SK-N-SH (cell line): ENCODE measurements around the gene AXL. TPM values are rescaled to one million over a fixed set of nuclear protein-coding genes. Genes with fewer than 3 reads are reported as not detected.

Source experiments
- CTCF ChIA-PET: fragments of 300-600, 350-600 bp; formaldehyde crosslinking; extraction: SDS; loops from one replicate; lab custom pipeline; 2021; lab: Yijun Ruan, JAX
- POLR2A ChIA-PET: fragments of 350-600 bp; sonication (Branson Sonifier 250); formaldehyde crosslinking; extraction: SDS; loops from one replicate; lab custom pipeline; 2020; ENCODE audit warnings: antibody characterized with exemption, inconsistent platforms; lab: Yijun Ruan, JAX
- DNase-seq: peaks from one replicate; pipeline ENCODE4 v3.0.0; 2012
- H2AFZ ChIP-seq: fragments of 200-600 bp; sonication (generic); 2 replicates; pipeline ENCODE4 v1.8.1; 2016; ENCODE audit warnings: antibody characterized with exemption, mild to moderate bottlenecking, low read depth
- H3F3A ChIP-seq: fragments of 200-600 bp; sonication (generic); replicated peaks from 2 replicates; pipeline ENCODE3; 2016; ENCODE audit warnings: antibody characterized with exemption, mild to moderate bottlenecking; ENCODE audit not compliant: insufficient read depth
- H3K27ac ChIP-seq, 2 experiments: fragments of 200-500 bp in 1 of 2; fragments of 200-600 bp in 1 of 2; sonication (Bioruptor generic) in 1 of 2; sonication (generic), shearing (Covaris generic) in 1 of 2; 2 replicates each; pipeline versions ENCODE4 v1.5.1 to v1.6.1; 2014 to 2016; ENCODE audit warnings: low read depth in 2 of 2, inconsistent platforms in 1 of 2, low read length in 1 of 2, mild to moderate bottlenecking in 1 of 2, mixed read lengths in 1 of 2
- H3K27me3 ChIP-seq: fragments of 200-600 bp; sonication (generic), shearing (Covaris generic); 2 replicates; pipeline ENCODE4 v1.6.1; 2016; ENCODE audit warnings: mixed run types; ENCODE audit not compliant: insufficient read depth
- H3K36me3 ChIP-seq, 2 experiments: fragments of 200-500 bp in 1 of 2; fragments of 200-600 bp in 1 of 2; sonication (Bioruptor generic) in 1 of 2; sonication (generic) in 1 of 2; replicated peaks in 1 of 2; 2 replicates each; pipeline versions ENCODE3 to v1.5.1; 2014 to 2016; ENCODE audit warnings: low read length in 1 of 2, mild to moderate bottlenecking in 1 of 2; ENCODE audit not compliant: insufficient read depth in 2 of 2, control insufficient read depth in 1 of 2
- H3K4me1 ChIP-seq, 2 experiments: fragments of 200-500 bp in 1 of 2; fragments of 200-600 bp in 1 of 2; sonication (Bioruptor generic) in 1 of 2; sonication (generic), shearing (Covaris generic) in 1 of 2; 2 replicates each; pipeline versions ENCODE4 v1.5.1 to v1.6.1; 2014 to 2016; ENCODE audit warnings: low read depth in 1 of 2, low read length in 1 of 2, mixed run types in 1 of 2; ENCODE audit not compliant: insufficient read depth in 2 of 2, control insufficient read depth in 1 of 2
- H3K4me2 ChIP-seq: fragments of 200-600 bp; sonication (generic), shearing (Covaris generic); 2 replicates; pipeline ENCODE4 v1.6.1; 2017; ENCODE audit warnings: mixed run types
- H3K4me3 ChIP-seq, 2 experiments: fragments of 200-500 bp in 1 of 2; fragments of 200-600 bp in 1 of 2; sonication (Bioruptor generic) in 1 of 2; sonication (generic), shearing (Covaris generic) in 1 of 2; 2 replicates each; pipeline versions ENCODE4 v1.5.1 to v1.8.1; 2014 to 2016; ENCODE audit warnings: low read depth in 2 of 2, inconsistent platforms in 1 of 2, low read length in 1 of 2, mild to moderate bottlenecking in 1 of 2, mixed read lengths in 1 of 2, moderate library complexity in 1 of 2
- H3K79me2 ChIP-seq: fragments of 200-600 bp; sonication (generic); 2 replicates; pipeline ENCODE4 v1.8.1; 2017; ENCODE audit warnings: mild to moderate bottlenecking; ENCODE audit not compliant: insufficient read depth
- H3K9ac ChIP-seq: fragments of 200-600 bp; sonication (generic); 2 replicates; pipeline ENCODE4 v1.6.1; 2017; ENCODE audit warnings: mixed run types
- H3K9me2 ChIP-seq: fragments of 200-600 bp; sonication (generic); 2 replicates; pipeline ENCODE4 v1.6.1; 2017; ENCODE audit warnings: mixed run types
- H3K9me3 ChIP-seq: fragments of 200-600 bp; sonication (generic); 2 replicates; pipeline ENCODE4 v1.6.1; 2017; ENCODE audit warnings: mixed run types, mild to moderate bottlenecking, moderate library complexity
- H4K20me1 ChIP-seq: fragments of 200-600 bp; sonication (generic); 2 replicates; pipeline ENCODE4 v1.6.1; 2017; ENCODE audit warnings: mild to moderate bottlenecking, mixed run types; ENCODE audit not compliant: insufficient read depth
- CTCF ChIP-seq: fragments of 200-600 bp; sonication (generic); IDR thresholded peaks from 2 replicates; pipeline ENCODE4 v1.6.1; 2017; ENCODE audit warnings: antibody characterized with exemption, mild to moderate bottlenecking, moderate library complexity
- FOSL2 ChIP-seq: IDR thresholded peaks from 2 replicates; pipeline ENCODE4 v1.4.0; 2012; ENCODE audit warnings: low read depth, mild to moderate bottlenecking, moderate library complexity, borderline replicate concordance
- USF2 ChIP-seq: fragments of 150-350 bp; IDR thresholded peaks from 2 replicates; pipeline ENCODE4 v1.6.1; 2017; ENCODE audit warnings: antibody characterized with exemption, low read length, low read depth, borderline replicate concordance
- WGBS: methylation state at CpG from one replicate; pipeline ENCODE4 v1.1.6; 2017; ENCODE audit warnings: low lambda C conversion rate; 5-methylcytosine and 5-hydroxymethylcytosine counted together
- polyA plus RNA-seq, 3 experiments: library from polyadenylated mRNA; depleted of rRNA; stranded (reverse); fragments of >200 nt; gene quantifications; 2 replicates each; pipeline ENCODE4 v1.2.3, GENCODE V29; 2012
- TF ChIP-seq, protein P1 (sequence below): IDR thresholded peaks from 2 replicates; pipeline ENCODE4 v1.4.0; 2012; ENCODE audit warnings: low read depth

AXL gene
- polyA plus RNA-seq, 1 of the 3 experiments (the other 2 are of a cell fraction), result 82.6 TPM

- TF ChIP-seq CTCF (no peak), FOSL2 (no peak), USF2 (no peak)
- TF ChIP-seq, protein P1, sequence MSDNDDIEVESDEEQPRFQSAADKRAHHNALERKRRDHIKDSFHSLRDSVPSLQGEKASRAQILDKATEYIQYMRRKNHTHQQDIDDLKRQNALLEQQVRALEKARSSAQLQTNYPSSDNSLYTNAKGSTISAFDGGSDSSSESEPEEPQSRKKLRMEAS, result no peak
Measured at GRCh38 chr19:41302624-41303351, 83.8 kb downstream of the AXL start (continued).

GRCh38 chr19:41303954-41304353 is 84.9 kb downstream of the AXL start:
- no peaks in the 10 kb centered on the region for H3K9me2 ChIP-seq
- TF ChIP-seq CTCF, result no peak
- H4K20me1 ChIP-seq, result no peaks in the 10 kb centered on the region; the same call in 1 of the 2 replicates
- H3K4me1 ChIP-seq, result peaks cover 0 to 8% of the 10 kb centered on the region in 2 experiments; a peak in 1 of 4 replicates
- no peak overlapping the region for H3K27ac ChIP-seq
- H3K27me3 ChIP-seq, result no peaks in the 10 kb centered on the region
- H3K9ac ChIP-seq, result no peak overlapping the region
- peaks cover 54% of the 10 kb centered on the region for H3F3A ChIP-seq
- CTCF ChIA-PET, result interaction anchor here (1.0 to 5.5 kb wide), 4 partner anchors 10 to 49 kb away, joined by 3 to 105 read pairs (median 6); partner anchors contain the start of gene TGFB1
- peaks cover 53 to 88% of the 10 kb centered on the region in 2 experiments for H3K36me3 ChIP-seq
- POLR2A ChIA-PET, result no interaction called here
- no peak overlapping the region for H3K4me3 ChIP-seq
- DNase-seq, result no peak
- H3K9me3 ChIP-seq, result no peaks in the 10 kb centered on the region
- no peak overlapping the region for H3K4me2 ChIP-seq
- H2AFZ ChIP-seq, result no peak overlapping the region
- no peaks in the 10 kb centered on the region for H3K79me2 ChIP-seq
- 96% methylated on average over 12 of the region's 14 CpGs for WGBS
